Measurements from ENCODE around the gene FATE1. TPM values are rescaled to one million over a fixed set of nuclear protein-coding genes. Genes with fewer than 3 reads are reported as not detected.

The FATE1 gene
- polyA plus RNA-seq, result under 1 TPM in 2 of 4 donors, not detected in 2; 0.13 to 0.16 TPM
- long read RNA-seq, donor 1, result 0 reads
- long read RNA-seq, donor 2, result 0 reads
- long read RNA-seq, donor 3, result 0 reads
- long read RNA-seq, donor 4, result 0 reads
- long read RNA-seq, donor 5, result 0 reads
- long read RNA-seq, donor 6, result 0 reads
- long read RNA-seq, donor 7, result 0 reads
- long read RNA-seq, donor 8, result 0 reads
- long read RNA-seq, donor 9, result 0 reads
- long read RNA-seq, donor 10, result 0 reads

DNA sequence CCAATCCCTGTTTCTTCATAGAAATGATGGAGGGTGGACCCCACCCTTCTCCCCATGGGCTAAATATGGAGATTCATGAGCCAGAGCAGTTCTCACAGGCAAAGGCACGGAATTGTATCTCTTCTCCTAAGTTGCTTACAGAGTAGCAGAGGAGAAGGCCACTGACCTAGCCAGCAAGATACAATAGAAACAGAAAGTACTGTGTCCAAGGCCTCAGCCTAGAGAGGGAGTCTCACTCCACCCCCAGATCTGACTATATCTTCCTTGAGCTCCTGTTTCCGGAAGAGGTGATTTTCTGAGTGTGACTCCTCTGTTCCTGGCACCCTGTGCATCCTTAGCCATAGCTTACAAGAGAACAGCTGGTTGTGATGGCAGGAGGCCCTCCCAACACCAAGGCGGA lies at the start of gene FATE1:
Gene FATE1, plus strand, starts transcription at position 284 of the 400 bp plus-strand sequence. Its CDS starts 85 bp downstream, at position 369.
- Histone ChIP-seq H3K9me3 (ENCODE audit: control insufficient read depth in 2 of 2, insufficient read depth in 1 of 2, low read depth in 1 of 2, low read length in 1 of 2) (no peaks in the 10 kb centered on the region), H3K36me3 (ENCODE audit: control insufficient read depth in 3 of 3, insufficient read depth in 2 of 3, low read depth in 1 of 3, low read length in 3 of 3) (no peaks in the 10 kb centered on the region), H3K4me3 (ENCODE audit: low read depth in 1 of 3, low read length in 3 of 3) (no peak within 1 kb of the TSS), H3K27me3 (ENCODE audit: control insufficient read depth in 3 of 3, insufficient read depth in 3 of 3, low read length in 3 of 3) (no peaks in the 10 kb centered on the region), H3K4me1 (ENCODE audit: control insufficient read depth in 3 of 3, insufficient read depth in 2 of 3, low read depth in 1 of 3, low read length in 2 of 3) (no peaks in the 10 kb centered on the region), H3K27ac (ENCODE audit: low read depth in 1 of 3, low read length in 2 of 3) (no peak within 1 kb of the TSS)
- FAIRE-seq (no peak), DNase-seq (no peak)
- WGBS, 3 donors, result 66 to 82% (median 81%) methylated on average over 3 of the region's 3 CpGs

DNA sequence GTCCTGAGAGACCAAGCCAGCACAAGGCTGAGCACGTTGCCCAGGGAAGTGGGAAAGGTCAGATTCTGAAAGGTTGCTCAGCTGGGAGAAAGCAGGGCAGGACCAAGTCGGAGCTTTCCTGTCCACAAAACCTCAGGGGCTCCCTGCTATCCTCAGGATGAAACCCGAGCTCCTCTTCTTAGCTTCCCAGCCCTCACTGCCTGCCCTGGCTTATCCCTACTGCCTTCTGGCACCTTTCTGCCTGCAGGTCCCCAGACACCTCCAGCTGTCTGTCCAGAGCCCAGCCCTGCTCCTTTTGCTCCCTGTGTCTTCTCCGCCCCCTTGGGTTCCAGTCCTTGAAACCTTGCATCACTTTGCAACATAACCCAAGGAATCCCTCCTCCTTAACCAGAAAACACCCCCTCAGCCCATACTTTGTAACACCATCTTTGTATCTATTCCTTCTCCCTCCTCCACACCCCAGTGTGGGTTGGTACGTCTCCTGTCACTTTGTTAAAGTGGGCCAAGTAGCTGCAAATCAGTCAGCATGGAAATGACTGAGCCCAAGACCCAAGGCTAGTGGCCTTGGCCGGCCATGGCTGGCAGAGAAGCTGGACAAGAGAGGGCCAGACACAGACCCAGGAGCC lies 40.6 kb upstream of the FATE1 start:
- 45 to 68% (median 67%) methylated on average over 4 to 6 of the region's 6 CpGs for WGBS, 3 donors
- DNase-seq, result no peak
- Histone ChIP-seq H3K27ac (ENCODE audit: low read depth in 1 of 3, low read length in 2 of 3) (no peak overlapping the region), H3K36me3 (ENCODE audit: control insufficient read depth in 3 of 3, insufficient read depth in 2 of 3, low read depth in 1 of 3, low read length in 3 of 3) (no peaks in the 10 kb centered on the region), H3K27me3 (ENCODE audit: control insufficient read depth in 3 of 3, insufficient read depth in 3 of 3, low read length in 3 of 3) (no peaks in the 10 kb centered on the region), H3K4me1 (ENCODE audit: control insufficient read depth in 3 of 3, insufficient read depth in 2 of 3, low read depth in 1 of 3, low read length in 2 of 3) (no peaks in the 10 kb centered on the region), H3K4me3 (ENCODE audit: low read depth in 1 of 3, low read length in 3 of 3) (no peak overlapping the region), H3K9me3 (ENCODE audit: control insufficient read depth in 2 of 2, insufficient read depth in 1 of 2, low read depth in 1 of 2, low read length in 1 of 2) (no peaks in the 10 kb centered on the region)
- no peak for FAIRE-seq

DNA sequence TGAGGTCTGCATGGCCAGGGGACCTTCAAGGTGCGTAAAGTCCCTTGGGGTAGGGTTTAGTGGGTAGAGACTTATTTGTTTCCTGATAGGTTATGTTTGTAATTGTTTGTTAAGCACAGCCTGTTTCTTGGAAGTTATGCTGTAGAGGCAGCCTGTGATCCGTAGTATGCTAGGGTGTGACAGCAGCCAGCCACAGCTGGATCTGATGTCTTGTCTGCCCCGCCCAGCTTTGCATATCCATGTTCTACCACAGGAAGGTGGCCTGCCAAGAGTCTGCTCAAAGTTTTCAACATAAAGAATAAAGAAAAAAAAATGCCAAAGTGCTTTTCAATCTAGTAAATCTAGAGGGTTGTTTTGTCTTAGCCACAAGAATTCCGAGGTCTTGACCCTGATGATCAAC lies 39.6 kb upstream of the FATE1 start:
- no peaks in the 10 kb centered on the region for H3K9me3 ChIP-seq (ENCODE audit: control insufficient read depth in 2 of 2, insufficient read depth in 1 of 2, low read depth in 1 of 2, low read length in 1 of 2)
- FAIRE-seq, result no peak
- H3K4me1 ChIP-seq (ENCODE audit: control insufficient read depth in 3 of 3, insufficient read depth in 2 of 3, low read depth in 1 of 3, low read length in 2 of 3), result no peaks in the 10 kb centered on the region
- WGBS, 3 donors, result 56 to 65% (median 59%) methylated on average over 4 of the region's 4 CpGs
- no peak overlapping the region for H3K27ac ChIP-seq (ENCODE audit: low read depth in 1 of 3, low read length in 2 of 3)
- H3K36me3 ChIP-seq (ENCODE audit: control insufficient read depth in 3 of 3, insufficient read depth in 2 of 3, low read depth in 1 of 3, low read length in 3 of 3), result no peaks in the 10 kb centered on the region
- no peak overlapping the region for H3K4me3 ChIP-seq (ENCODE audit: low read depth in 1 of 3, low read length in 3 of 3)
- H3K27me3 ChIP-seq (ENCODE audit: control insufficient read depth in 3 of 3, insufficient read depth in 3 of 3, low read length in 3 of 3), result no peaks in the 10 kb centered on the region
- no peak for DNase-seq

- H3K27me3 ChIP-seq (ENCODE audit: control insufficient read depth in 3 of 3, insufficient read depth in 3 of 3, low read length in 3 of 3), result no peaks in the 10 kb centered on the region
- H3K27ac ChIP-seq (ENCODE audit: low read depth in 1 of 3, low read length in 2 of 3), result no peak overlapping the region
- 58 to 64% (median 59%) methylated on average over 5 of the region's 5 CpGs for WGBS, 3 donors
- DNase-seq, result no peak
- no peak overlapping the region for H3K4me3 ChIP-seq (ENCODE audit: low read depth in 1 of 3, low read length in 3 of 3)
- no peaks in the 10 kb centered on the region for H3K9me3 ChIP-seq (ENCODE audit: control insufficient read depth in 2 of 2, insufficient read depth in 1 of 2, low read depth in 1 of 2, low read length in 1 of 2)
- no peaks in the 10 kb centered on the region for H3K4me1 ChIP-seq (ENCODE audit: control insufficient read depth in 3 of 3, insufficient read depth in 2 of 3, low read depth in 1 of 3, low read length in 2 of 3)
- H3K36me3 ChIP-seq (ENCODE audit: control insufficient read depth in 3 of 3, insufficient read depth in 2 of 3, low read depth in 1 of 3, low read length in 3 of 3), result no peaks in the 10 kb centered on the region
- FAIRE-seq, result no peak
Measured at GRCh38 chrX:151679798-151680402, 35.9 kb upstream of the FATE1 start.

GRCh38 chrX:151680805-151681204 lies 35.0 kb upstream of the FATE1 start:
- Histone ChIP-seq H3K4me3 (ENCODE audit: low read depth in 1 of 3, low read length in 3 of 3) (no peak overlapping the region), H3K4me1 (ENCODE audit: control insufficient read depth in 3 of 3, insufficient read depth in 2 of 3, low read depth in 1 of 3, low read length in 2 of 3) (no peaks in the 10 kb centered on the region), H3K36me3 (ENCODE audit: control insufficient read depth in 3 of 3, insufficient read depth in 2 of 3, low read depth in 1 of 3, low read length in 3 of 3) (no peaks in the 10 kb centered on the region), H3K27ac (ENCODE audit: low read depth in 1 of 3, low read length in 2 of 3) (no peak overlapping the region), H3K27me3 (ENCODE audit: control insufficient read depth in 3 of 3, insufficient read depth in 3 of 3, low read length in 3 of 3) (no peaks in the 10 kb centered on the region), H3K9me3 (ENCODE audit: control insufficient read depth in 2 of 2, insufficient read depth in 1 of 2, low read depth in 1 of 2, low read length in 1 of 2) (no peaks in the 10 kb centered on the region)
- 38 to 43% (median 41%) methylated on average over 3 to 4 of the region's 4 CpGs for WGBS, 3 donors
- FAIRE-seq, result no peak
- peak; percentile 20 to 24 for DNase-seq

GRCh38 chrX:151687635-151688034 lies 28.2 kb upstream of the FATE1 start:
- no peaks in the 10 kb centered on the region for H3K27me3 ChIP-seq (ENCODE audit: control insufficient read depth in 3 of 3, insufficient read depth in 3 of 3, low read length in 3 of 3)
- H3K9me3 ChIP-seq (ENCODE audit: control insufficient read depth in 2 of 2, insufficient read depth in 1 of 2, low read depth in 1 of 2, low read length in 1 of 2), result no peaks in the 10 kb centered on the region
- H3K4me3 ChIP-seq (ENCODE audit: low read depth in 1 of 3, low read length in 3 of 3), result no peak overlapping the region
- DNase-seq, result no peak
- no peak overlapping the region for H3K27ac ChIP-seq (ENCODE audit: low read depth in 1 of 3, low read length in 2 of 3)
- no peaks in the 10 kb centered on the region for H3K4me1 ChIP-seq (ENCODE audit: control insufficient read depth in 3 of 3, insufficient read depth in 2 of 3, low read depth in 1 of 3, low read length in 2 of 3)
- no peak for FAIRE-seq
- no peaks in the 10 kb centered on the region for H3K36me3 ChIP-seq (ENCODE audit: control insufficient read depth in 3 of 3, insufficient read depth in 2 of 3, low read depth in 1 of 3, low read length in 3 of 3)

GRCh38 chrX:151688695-151689094 lies 27.1 kb upstream of the FATE1 start:
- H3K27ac ChIP-seq (ENCODE audit: low read depth in 1 of 3, low read length in 2 of 3), result no peak overlapping the region
- FAIRE-seq (no peak), DNase-seq (no peak)
- no peaks in the 10 kb centered on the region for H3K36me3 ChIP-seq (ENCODE audit: control insufficient read depth in 3 of 3, insufficient read depth in 2 of 3, low read depth in 1 of 3, low read length in 3 of 3)
- no peaks in the 10 kb centered on the region for H3K9me3 ChIP-seq (ENCODE audit: control insufficient read depth in 2 of 2, insufficient read depth in 1 of 2, low read depth in 1 of 2, low read length in 1 of 2)
- no peak overlapping the region for H3K4me3 ChIP-seq (ENCODE audit: low read depth in 1 of 3, low read length in 3 of 3)
- H3K4me1 ChIP-seq (ENCODE audit: control insufficient read depth in 3 of 3, insufficient read depth in 2 of 3, low read depth in 1 of 3, low read length in 2 of 3), result no peaks in the 10 kb centered on the region
- no peaks in the 10 kb centered on the region for H3K27me3 ChIP-seq (ENCODE audit: control insufficient read depth in 3 of 3, insufficient read depth in 3 of 3, low read length in 3 of 3)

- Histone ChIP-seq H3K27me3 (ENCODE audit: control insufficient read depth in 3 of 3, insufficient read depth in 3 of 3, low read length in 3 of 3) (no peaks in the 10 kb centered on the region), H3K27ac (ENCODE audit: low read depth in 1 of 3, low read length in 2 of 3) (no peak overlapping the region), H3K4me3 (ENCODE audit: low read depth in 1 of 3, low read length in 3 of 3) (no peak overlapping the region), H3K9me3 (ENCODE audit: control insufficient read depth in 2 of 2, insufficient read depth in 1 of 2, low read depth in 1 of 2, low read length in 1 of 2) (no peaks in the 10 kb centered on the region), H3K36me3 (ENCODE audit: control insufficient read depth in 3 of 3, insufficient read depth in 2 of 3, low read depth in 1 of 3, low read length in 3 of 3) (no peaks in the 10 kb centered on the region), H3K4me1 (ENCODE audit: control insufficient read depth in 3 of 3, insufficient read depth in 2 of 3, low read depth in 1 of 3, low read length in 2 of 3) (no peaks in the 10 kb centered on the region)
- FAIRE-seq, result no peak
- no peak for DNase-seq
- 83 to 89% (median 85%) methylated on average over 4 to 6 of the region's 6 CpGs for WGBS, 3 donors
Measured at GRCh38 chrX:151692825-151693224, 23.0 kb upstream of the FATE1 start.
